Adipose tissue (tissue), 3 donors: ENCODE results near the gene OAS1. TPM values are rescaled to one million over a fixed set of nuclear protein-coding genes. Genes with fewer than 3 reads are reported as not detected.

Source experiments
- H3K27ac ChIP-seq: one replicate; pipeline ENCODE4 v1.5.1; 2013; ENCODE audit warnings: low read depth, low read length
- WGBS, 3 donors: extraction: QIAGEN DNeasy Blood & Tissue Kit; methylation state at CpG; one replicate each; pipeline ENCODE4 v1.1.7; 2013; 5-methylcytosine and 5-hydroxymethylcytosine counted together
- polyA plus RNA-seq, 3 donors: library from polyadenylated mRNA; stranded (reverse); fragments of 200-250 nt; gene quantifications; one replicate each; pipeline ENCODE4 v1.2.3, GENCODE V29; 2013
- donor health status: healthy with polysubstance abuse.
- donor health status: Bipolar disorder and iron deficiency.
- donor health status: healthy.

Gene OAS1
- polyA plus RNA-seq, result 10 to 100 TPM in 2 of 3 donors, 1 to 10 TPM in 1; 6.6 to 25.9 (median 23.2) TPM

DNA sequence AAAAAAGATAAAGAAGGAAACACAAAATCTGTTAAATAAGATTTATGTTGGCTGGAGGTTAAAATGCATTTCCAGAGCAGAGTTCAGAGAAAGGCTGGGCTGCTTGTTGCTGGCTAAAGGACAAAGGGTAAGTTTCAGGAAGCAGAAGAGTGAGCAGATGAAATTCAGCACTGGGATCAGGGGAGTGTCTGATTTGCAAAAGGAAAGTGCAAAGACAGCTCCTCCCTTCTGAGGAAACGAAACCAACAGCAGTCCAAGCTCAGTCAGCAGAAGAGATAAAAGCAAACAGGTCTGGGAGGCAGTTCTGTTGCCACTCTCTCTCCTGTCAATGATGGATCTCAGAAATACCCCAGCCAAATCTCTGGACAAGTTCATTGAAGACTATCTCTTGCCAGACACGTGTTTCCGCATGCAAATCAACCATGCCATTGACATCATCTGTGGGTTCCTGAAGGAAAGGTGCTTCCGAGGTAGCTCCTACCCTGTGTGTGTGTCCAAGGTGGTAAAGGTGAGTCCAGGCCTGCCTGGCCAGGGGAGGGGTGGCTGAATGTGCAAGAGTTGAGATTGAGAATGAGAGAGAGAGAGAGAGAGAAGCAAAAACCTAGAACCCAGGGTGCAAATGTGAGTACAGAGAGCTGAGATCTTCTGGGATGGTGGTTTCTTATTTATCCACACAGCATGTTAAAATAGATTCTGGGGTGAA lies at the start of gene OAS1:
Gene OAS1, plus strand, starts transcription at position 251 of the 703 bp plus-strand sequence. Its CDS starts 78 bp downstream, at position 329.
- no peak within 1 kb of the TSS for H3K27ac ChIP-seq
- 0 to 7% (median 2%) methylated on average over 4 of the region's 4 CpGs for WGBS, 3 donors

DNA sequence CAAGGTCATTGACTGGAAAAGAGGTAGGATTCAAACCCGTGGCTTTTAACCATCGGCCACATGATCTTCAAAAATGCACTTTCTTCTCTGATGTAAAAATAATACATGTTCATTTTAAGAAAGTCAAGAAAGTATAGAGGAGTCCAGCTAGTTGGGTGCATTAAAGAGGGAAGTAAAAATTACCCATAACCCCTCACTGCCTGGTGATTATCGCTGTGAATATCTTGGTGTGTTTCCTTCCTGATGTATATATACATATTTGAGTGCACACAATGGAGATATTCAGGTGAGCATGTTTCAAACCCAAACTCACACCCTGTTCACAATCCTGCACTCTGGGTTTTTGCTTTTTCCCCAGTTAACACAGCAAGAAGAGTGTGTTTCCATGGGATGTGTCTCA lies 47.5 kb upstream of the OAS1 start:
- WGBS, 3 donors, result 51 to 69% (median 58%) methylated on average over 3 of the region's 3 CpGs

GRCh38 chr12:112860181-112860580 lies 46.6 kb upstream of the OAS1 start:
- no peak overlapping the region for H3K27ac ChIP-seq
- WGBS, 3 donors, result 54 to 55% (median 54%) methylated on average over 5 of the region's 5 CpGs

More for the DNA sequence above, 47.5 kb upstream of the OAS1 start:
- H3K27ac ChIP-seq, result no peak overlapping the region

DNA sequence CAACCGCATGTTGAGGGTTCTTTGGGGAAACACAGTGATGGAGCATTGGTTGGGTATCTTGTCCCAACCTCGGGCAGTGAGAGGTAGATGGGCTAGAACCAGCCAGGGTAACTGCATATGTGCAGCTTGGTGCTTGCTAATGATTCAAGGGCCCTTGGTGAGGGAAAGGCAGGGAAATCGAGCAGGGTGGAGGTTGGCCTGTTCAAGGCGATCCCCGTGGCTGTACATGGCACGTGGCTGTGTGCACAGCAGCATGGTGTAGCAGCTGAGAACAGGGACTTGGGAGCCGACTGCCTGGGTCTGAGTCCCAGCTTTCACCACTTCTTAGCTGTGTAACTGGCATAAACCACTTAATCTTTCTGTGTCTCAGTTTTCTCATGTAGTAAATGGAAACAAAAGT lies 45.5 kb upstream of the OAS1 start:
- H3K27ac ChIP-seq, result no peak overlapping the region
- WGBS, 3 donors, result 73 to 90% (median 86%) methylated on average over 7 of the region's 7 CpGs

GRCh38 chr12:112862636-112863290 lies 44.0 kb upstream of the OAS1 start:
- no peak overlapping the region for H3K27ac ChIP-seq
- 65 to 69% (median 65%) methylated on average over 11 of the region's 11 CpGs for WGBS, 3 donors

- no peak overlapping the region for H3K27ac ChIP-seq
- WGBS, 3 donors, result 55 to 76% (median 66%) methylated on average over 5 of the region's 5 CpGs
These were observed 38.2 kb upstream of the OAS1 start for GRCh38 chr12:112868459-112869041.

GRCh38 chr12:112869091-112869490 lies 37.7 kb upstream of the OAS1 start:
- 73 to 84% (median 81%) methylated on average over 2 of the region's 2 CpGs for WGBS, 3 donors
- H3K27ac ChIP-seq, result no peak overlapping the region

DNA sequence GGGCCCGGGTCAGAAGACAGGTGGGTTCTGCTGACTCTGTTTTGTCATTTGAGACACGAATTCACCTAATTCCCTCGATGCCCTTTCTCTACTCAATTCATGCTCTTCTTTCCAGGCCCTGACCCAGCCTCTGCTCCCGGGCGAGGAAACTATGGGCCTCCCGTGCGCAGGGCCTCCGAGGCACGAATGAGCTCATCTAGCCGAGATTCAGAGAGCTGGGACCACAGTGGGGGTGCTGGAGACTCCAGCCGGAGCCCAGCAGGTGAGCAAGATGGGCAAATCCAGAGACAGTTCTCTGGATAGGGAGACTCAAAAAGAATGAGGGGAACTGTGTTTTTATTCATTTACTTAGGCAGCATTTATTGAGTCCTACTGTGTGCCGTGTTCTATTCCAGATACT lies 37.0 kb upstream of the OAS1 start:
- 66 to 84% (median 84%) methylated on average over 12 of the region's 12 CpGs for WGBS, 3 donors
- H3K27ac ChIP-seq, result no peak overlapping the region

DNA sequence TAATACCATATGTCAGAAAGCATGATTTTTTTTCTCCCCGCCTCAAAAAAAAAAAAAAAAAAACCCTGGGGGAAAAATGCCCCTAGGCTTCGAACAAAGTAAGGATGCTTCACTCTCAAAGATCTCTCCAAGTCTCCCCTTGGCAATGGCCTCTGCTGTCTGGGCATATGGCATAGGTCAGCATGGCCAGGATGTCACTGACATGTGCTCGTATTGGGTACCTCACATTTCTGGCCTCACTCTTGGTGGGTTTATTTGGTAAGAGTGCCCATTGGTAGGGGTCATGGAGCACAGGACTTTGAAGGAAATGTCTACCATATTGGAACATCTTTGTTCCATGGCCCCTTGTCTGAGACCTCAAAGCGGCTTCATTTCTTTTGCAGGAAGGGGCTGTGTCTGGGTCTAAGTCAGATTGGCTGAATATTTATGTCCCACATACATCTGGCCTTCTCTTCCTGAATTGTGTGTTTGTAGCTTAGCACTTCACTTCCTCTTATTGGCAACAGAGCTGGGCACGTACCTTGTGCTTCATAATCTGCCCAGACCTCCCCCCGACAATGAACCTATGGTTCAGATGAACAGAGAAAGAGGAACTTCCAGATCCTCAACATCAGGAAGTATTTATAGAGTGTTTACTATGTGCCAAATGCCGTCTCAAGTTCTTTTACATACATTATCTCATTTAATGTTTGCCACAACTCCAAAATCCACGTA lies 36.3 kb upstream of the OAS1 start:
- H3K27ac ChIP-seq, result no peak overlapping the region
- WGBS, 3 donors, result 45 to 55% (median 50%) methylated on average over 8 of the region's 8 CpGs

DNA sequence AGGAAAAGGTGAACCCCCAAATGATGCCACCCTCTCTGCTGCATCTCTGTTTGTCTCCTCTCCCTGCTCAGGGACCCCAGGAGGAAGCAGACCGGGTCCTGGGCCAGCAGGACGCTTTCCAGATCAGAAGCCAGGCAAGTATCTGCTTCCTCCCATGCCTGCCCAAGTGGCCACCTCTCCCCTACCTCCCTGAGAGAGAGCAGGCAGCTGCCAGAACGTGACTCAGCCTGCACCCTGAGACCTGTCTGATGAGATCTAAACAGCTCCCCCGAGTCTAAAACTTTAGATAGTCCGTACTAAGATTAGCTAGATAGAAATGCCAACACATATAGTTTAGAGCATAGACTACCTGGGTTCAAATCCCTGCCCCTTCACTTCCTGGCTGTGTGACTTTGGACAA lies 31.2 kb upstream of the OAS1 start:
- 26 to 31% (median 31%) methylated on average over 5 of the region's 5 CpGs for WGBS, 3 donors
- H3K27ac ChIP-seq, result no peak overlapping the region

DNA sequence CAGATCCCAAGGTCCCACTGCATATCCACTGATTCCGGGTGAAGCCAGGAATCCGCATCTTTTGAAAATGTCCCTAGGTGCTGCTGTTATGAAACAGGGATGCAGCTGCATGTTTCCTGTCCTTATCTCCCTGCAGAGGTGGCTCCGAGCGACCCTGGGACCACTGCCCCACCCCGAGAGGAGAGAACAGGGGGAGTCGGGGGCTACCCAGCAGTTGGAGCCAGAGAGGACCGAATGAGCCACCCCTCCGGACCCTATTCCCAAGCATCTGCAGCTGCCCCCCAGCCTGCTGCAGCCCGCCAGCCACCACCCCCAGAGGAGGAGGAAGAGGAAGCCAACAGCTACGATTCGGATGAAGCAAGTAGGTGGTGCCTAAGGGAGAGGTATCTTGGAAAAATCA lies 30.3 kb upstream of the OAS1 start:
- H3K27ac ChIP-seq, result no peak overlapping the region
- 39 to 44% (median 40%) methylated on average over 11 of the region's 11 CpGs for WGBS, 3 donors

- WGBS, 3 donors, result 60 to 75% (median 72%) methylated on average over 4 of the region's 4 CpGs
- H3K27ac ChIP-seq, result no peak overlapping the region
These were observed 29.8 kb upstream of the OAS1 start for GRCh38 chr12:112877006-112877405.

GRCh38 chr12:112878488-112878887 lies 28.3 kb upstream of the OAS1 start:
- WGBS, 3 donors, result 66 to 87% (median 83%) methylated on average over 3 of the region's 3 CpGs
- H3K27ac ChIP-seq, result no peak overlapping the region

DNA sequence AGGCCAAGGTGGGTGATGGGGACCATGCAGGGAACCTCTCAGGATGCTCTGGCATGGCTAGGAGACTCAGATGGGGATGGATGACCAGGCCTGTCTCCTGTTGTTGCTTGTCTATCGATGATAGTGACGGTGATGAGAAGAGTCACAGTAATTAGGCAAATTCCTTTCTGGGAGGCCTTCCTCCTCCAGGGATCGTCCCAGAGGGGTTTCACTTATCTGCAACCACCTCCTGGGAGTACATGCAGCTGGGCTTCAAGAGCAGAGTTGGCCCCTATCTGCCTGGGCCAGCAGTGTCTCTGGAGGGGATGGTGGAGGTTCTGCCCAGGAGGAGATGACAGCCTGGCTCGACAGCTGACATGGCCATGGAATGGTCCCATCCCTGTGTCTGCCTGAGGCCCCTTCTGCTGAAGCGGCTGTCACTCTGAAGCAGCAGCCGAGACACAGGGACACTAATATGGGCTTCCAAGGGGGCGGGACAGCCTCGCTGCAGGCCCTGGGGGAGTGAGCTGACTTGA lies 27.5 kb upstream of the OAS1 start:
- no peak overlapping the region for H3K27ac ChIP-seq
- WGBS, 3 donors, result 57 to 72% (median 65%) methylated on average over 8 of the region's 8 CpGs

DNA sequence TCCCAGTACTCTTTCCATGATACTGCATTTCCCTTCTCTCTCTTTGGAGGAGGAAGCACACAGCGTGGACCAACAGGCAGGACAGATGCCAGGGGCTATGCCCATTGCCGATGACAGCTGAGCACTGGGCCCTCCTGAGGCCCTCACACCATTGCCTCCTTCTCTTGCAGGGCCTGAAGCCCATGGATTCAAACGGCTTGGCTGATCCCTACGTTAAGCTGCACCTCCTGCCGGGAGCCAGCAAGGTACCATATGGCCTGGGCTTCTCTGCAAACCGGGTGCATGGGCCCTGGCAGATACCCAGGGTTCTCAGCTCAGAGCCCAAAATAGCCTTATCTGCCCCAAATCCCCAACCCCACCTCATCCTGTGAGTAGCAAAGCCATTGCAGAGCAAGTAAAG lies 25.2 kb upstream of the OAS1 start:
- no peak overlapping the region for H3K27ac ChIP-seq
- whole genome bisulfite sequencing, 3 donors, result 43 to 64% (median 64%) methylated on average over 6 of the region's 6 CpGs

DNA sequence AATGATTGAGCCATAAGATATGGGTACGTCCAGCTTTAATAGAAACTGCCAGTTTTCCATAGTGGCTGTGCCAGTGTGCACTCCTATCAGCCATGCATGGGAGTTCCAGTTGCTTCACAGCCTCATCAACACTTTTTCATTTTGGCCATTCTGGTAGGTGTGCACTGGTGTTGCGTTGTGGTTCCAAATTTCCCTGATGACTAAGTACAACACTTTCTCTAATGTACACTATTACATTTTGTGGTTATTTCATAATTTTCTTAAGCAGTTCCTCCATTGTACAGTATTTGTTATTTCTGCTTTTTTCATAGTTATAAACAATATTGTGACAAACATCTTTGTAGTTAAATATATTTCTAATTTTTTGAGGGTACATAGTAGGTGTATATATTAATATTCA lies 21.5 kb upstream of the OAS1 start:
- H3K27ac ChIP-seq, result no peak overlapping the region
- 39 to 67% (median 57%) methylated on average over 2 of the region's 2 CpGs for WGBS, 3 donors

DNA sequence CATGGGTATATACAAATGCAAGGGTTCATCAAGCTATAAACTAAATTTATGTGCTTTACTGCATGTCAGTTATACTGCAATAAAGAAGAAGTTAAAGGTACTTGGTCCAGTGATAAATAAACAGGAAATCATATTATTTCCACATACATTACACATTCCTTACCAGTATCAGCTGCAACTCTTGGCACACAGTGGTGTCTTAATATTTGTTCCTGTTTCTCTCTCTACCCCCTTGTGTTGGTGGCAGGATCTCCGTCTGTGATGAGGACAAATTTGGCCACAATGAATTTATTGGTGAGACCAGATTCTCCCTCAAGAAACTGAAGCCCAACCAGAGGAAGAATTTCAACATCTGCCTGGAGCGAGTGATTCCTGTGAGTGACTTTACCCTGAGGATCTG lies 19.2 kb upstream of the OAS1 start:
- 20 to 46% (median 24%) methylated on average over 2 of the region's 2 CpGs for WGBS, 3 donors
- no peak overlapping the region for H3K27ac ChIP-seq

- WGBS, 3 donors, result 52 to 67% (median 61%) methylated on average over 6 of the region's 6 CpGs
- H3K27ac ChIP-seq, result no peak overlapping the region
These were observed 15.4 kb upstream of the OAS1 start for GRCh38 chr12:112891093-112892024.
